Activated CD4-positive, alpha-beta T cell treated with anti-CD3 and anti-CD28 coated beads, Interleukin-2, amount 10 ng/mL, durations not matched to agents 24 days and 14 days (primary cell): ENCODE measurements around the gene OR56A4. TPM values are rescaled to one million over a fixed set of nuclear protein-coding genes. Genes with fewer than 3 reads are reported as not detected.

Experiments
- DNase-seq: peaks from one replicate; pipeline ENCODE4 v3.0.0; 2022
- H3K27ac Mint-ChIP-seq: one replicate; pipeline ENCODE4 v1.8.0; 2022; ENCODE audit warnings: mild to moderate bottlenecking, mixed read lengths
- H3K27me3 Mint-ChIP-seq: one replicate; pipeline ENCODE4 v1.8.0; 2022; ENCODE audit warnings: mixed read lengths
- H3K36me3 Mint-ChIP-seq: one replicate; pipeline ENCODE4 v1.8.0; 2022; ENCODE audit warnings: low read depth, mild to moderate bottlenecking, mixed read lengths
- H3K4me1 Mint-ChIP-seq: one replicate; pipeline ENCODE4 v1.8.0; 2021; ENCODE audit warnings: mixed read lengths
- H3K4me3 Mint-ChIP-seq: one replicate; pipeline ENCODE4 v1.8.0; 2022; ENCODE audit warnings: mild to moderate bottlenecking, moderate library complexity, mixed read lengths
- H3K9me3 Mint-ChIP-seq: one replicate; pipeline ENCODE4 v1.8.0; 2021; ENCODE audit warnings: mixed read lengths
- intact Hi-C: fragments of 100-400 bp; cut with micrococcal nuclease; formaldehyde crosslinking; loops from one replicate; pipeline ENCODE4 v1.15.1; 2023
- total RNA-seq: library from RNA; stranded (reverse); gene quantifications from 2 replicates; pipeline ENCODE4 v1.2.3, GENCODE V29; 2022

The OR56A4 gene
- total RNA-seq, result 0.05 TPM in 1 of 2 replicates, not detected in the other

- H3K9me3 Mint-ChIP-seq, result no peaks in the 10 kb centered on the region
- no peak for DNase-seq
- H3K27me3 Mint-ChIP-seq, result peaks cover 21% of the 10 kb centered on the region
- no peaks in the 10 kb centered on the region for H3K4me1 Mint-ChIP-seq
- H3K36me3 Mint-ChIP-seq, result no peaks in the 10 kb centered on the region
- H3K4me3 Mint-ChIP-seq, result no peak within 1 kb of the TSS
- no peak within 1 kb of the TSS for H3K27ac Mint-ChIP-seq
- intact Hi-C loops, result no loop called here
These were observed at the start of gene OR56A4 for GRCh38 chr11:6006846-6007245. OR56A4 (minus strand) TSS chr11:6006946; CDS start chr11:6002992, 3,954 bp downstream.

GRCh38 chr11:6055569-6055968, 48.8 kb upstream of the OR56A4 start:
- Mint-ChIP-seq H3K9me3 (no peaks in the 10 kb centered on the region), H3K4me1 (no peaks in the 10 kb centered on the region), H3K4me3 (no peak overlapping the region), H3K36me3 (no peaks in the 10 kb centered on the region), H3K27ac (no peak overlapping the region), H3K27me3 (peaks cover 9% of the 10 kb centered on the region)
- intact Hi-C loops, result no loop called here
- DNase-seq, result no peak

GRCh38 chr11:6052374-6052773, 45.6 kb upstream of the OR56A4 start:
- intact Hi-C loops, result no loop called here
- Mint-ChIP-seq H3K4me3 (no peak overlapping the region), H3K9me3 (no peaks in the 10 kb centered on the region), H3K4me1 (no peaks in the 10 kb centered on the region), H3K27me3 (peaks cover 15% of the 10 kb centered on the region), H3K36me3 (no peaks in the 10 kb centered on the region), H3K27ac (no peak overlapping the region)
- DNase-seq, result no peak

- no peak for DNase-seq
- intact Hi-C loops, result no loop called here
- no peak overlapping the region for H3K4me3 Mint-ChIP-seq
- peaks cover 13% of the 10 kb centered on the region for H3K27me3 Mint-ChIP-seq
- no peaks in the 10 kb centered on the region for H3K9me3 Mint-ChIP-seq
- H3K27ac Mint-ChIP-seq, result no peak overlapping the region
- no peaks in the 10 kb centered on the region for H3K4me1 Mint-ChIP-seq
- no peaks in the 10 kb centered on the region for H3K36me3 Mint-ChIP-seq
These were observed 34.1 kb upstream of the OR56A4 start for GRCh38 chr11:6040874-6041273.

GRCh38 chr11:6030708-6031405, 24.1 kb upstream of the OR56A4 start, which contains the start of gene OR56A1:
OR56A1 (minus strand) TSS chr11:6030758; CDS start chr11:6027692, 3,066 bp downstream.
- no peak within 1 kb of the TSS for H3K27ac Mint-ChIP-seq
- no peaks in the 10 kb centered on the region for H3K4me1 Mint-ChIP-seq
- H3K36me3 Mint-ChIP-seq, result no peaks in the 10 kb centered on the region
- no peak within 1 kb of the TSS for H3K4me3 Mint-ChIP-seq
- intact Hi-C loops, result no loop called here
- no peak for DNase-seq
- H3K9me3 Mint-ChIP-seq, result no peaks in the 10 kb centered on the region
- H3K27me3 Mint-ChIP-seq, result peaks cover 11% of the 10 kb centered on the region

GRCh38 chr11:6027501-6027900, 20.8 kb upstream of the OR56A4 start:
- Mint-ChIP-seq H3K4me3 (no peak overlapping the region), H3K27ac (no peak overlapping the region), H3K9me3 (no peaks in the 10 kb centered on the region), H3K27me3 (peaks cover 23% of the 10 kb centered on the region), H3K4me1 (no peaks in the 10 kb centered on the region), H3K36me3 (no peaks in the 10 kb centered on the region)
- no peak for DNase-seq
- intact Hi-C loops, result no loop called here

- Mint-ChIP-seq H3K36me3 (no peaks in the 10 kb centered on the region), H3K4me1 (no peaks in the 10 kb centered on the region), H3K27me3 (peaks cover 35% of the 10 kb centered on the region), H3K27ac (no peak overlapping the region), H3K9me3 (no peaks in the 10 kb centered on the region), H3K4me3 (no peak overlapping the region)
- intact Hi-C loops, result no loop called here
- DNase-seq, result no peak
These were observed 18.3 kb upstream of the OR56A4 start for GRCh38 chr11:6025056-6025455.

- Mint-ChIP-seq H3K27ac (no peak overlapping the region), H3K36me3 (no peaks in the 10 kb centered on the region), H3K4me1 (no peaks in the 10 kb centered on the region), H3K27me3 (peaks cover 39% of the 10 kb centered on the region), H3K9me3 (no peaks in the 10 kb centered on the region), H3K4me3 (no peak overlapping the region)
- DNase-seq, result peak; percentile 69
- intact Hi-C loops, result loop anchor here (5.0 kb wide), 1 partner anchor 329 kb away; no protein-coding TSS in a partner anchor
These were observed 16.2 kb upstream of the OR56A4 start for GRCh38 chr11:6022956-6023355.

GRCh38 chr11:6013042-6013441, 6.3 kb upstream of the OR56A4 start:
- Mint-ChIP-seq H3K27me3 (peaks cover 13% of the 10 kb centered on the region), H3K27ac (no peak overlapping the region), H3K4me1 (no peaks in the 10 kb centered on the region), H3K36me3 (no peaks in the 10 kb centered on the region), H3K4me3 (no peak overlapping the region), H3K9me3 (no peaks in the 10 kb centered on the region)
- intact Hi-C loops, result no loop called here
- DNase-seq, result no peak

GRCh38 chr11:6012035-6012668, 5.4 kb upstream of the OR56A4 start:
- Mint-ChIP-seq H3K9me3 (no peaks in the 10 kb centered on the region), H3K4me1 (no peaks in the 10 kb centered on the region), H3K27me3 (peaks cover 13% of the 10 kb centered on the region), H3K27ac (no peak overlapping the region), H3K4me3 (no peak overlapping the region), H3K36me3 (no peaks in the 10 kb centered on the region)
- intact Hi-C loops, result no loop called here
- no peak for DNase-seq

GRCh38 chr11:6006395-6006794, 351 bp downstream of the OR56A4 start:
- Mint-ChIP-seq H3K4me1 (no peaks in the 10 kb centered on the region), H3K9me3 (no peaks in the 10 kb centered on the region)
- intact Hi-C loops, result no loop called here

GRCh38 chr11:6002202-6002699, 4.5 kb downstream of the OR56A4 start:
- no peaks in the 10 kb centered on the region for H3K36me3 Mint-ChIP-seq
- intact Hi-C loops, result no loop called here

More at GRCh38 chr11:6006395-6006794, 351 bp downstream of the OR56A4 start:
- Mint-ChIP-seq H3K4me3 (no peak overlapping the region), H3K27ac (no peak overlapping the region), H3K36me3 (no peaks in the 10 kb centered on the region), H3K27me3 (peaks cover 20% of the 10 kb centered on the region)
- no peak for DNase-seq

GRCh38 chr11:5994791-5995190, 12.0 kb downstream of the OR56A4 start:
- DNase-seq, result no peak
- no peaks in the 10 kb centered on the region for H3K36me3 Mint-ChIP-seq
- H3K9me3 Mint-ChIP-seq, result no peaks in the 10 kb centered on the region
- no peaks in the 10 kb centered on the region for H3K4me1 Mint-ChIP-seq
- intact Hi-C loops, result loop anchor here (10.0 kb wide), 1 partner anchor 360 kb away; no protein-coding TSS in a partner anchor
- no peak overlapping the region for H3K4me3 Mint-ChIP-seq
- no peak overlapping the region for H3K27ac Mint-ChIP-seq
- H3K27me3 Mint-ChIP-seq, result peaks cover 9% of the 10 kb centered on the region

More at GRCh38 chr11:6002202-6002699, 4.5 kb downstream of the OR56A4 start:
- no peak for DNase-seq
- H3K4me3 Mint-ChIP-seq, result no peak overlapping the region
- peaks cover 17% of the 10 kb centered on the region for H3K27me3 Mint-ChIP-seq
- H3K27ac Mint-ChIP-seq, result no peak overlapping the region
- H3K4me1 Mint-ChIP-seq, result no peaks in the 10 kb centered on the region
- no peaks in the 10 kb centered on the region for H3K9me3 Mint-ChIP-seq

GRCh38 chr11:5992604-5993251, 14.0 kb downstream of the OR56A4 start:
- Mint-ChIP-seq H3K4me3 (no peak overlapping the region), H3K36me3 (no peaks in the 10 kb centered on the region), H3K27ac (no peak overlapping the region), H3K4me1 (no peaks in the 10 kb centered on the region), H3K9me3 (no peaks in the 10 kb centered on the region), H3K27me3 (peaks cover 9% of the 10 kb centered on the region)
- no peak for DNase-seq
- intact Hi-C loops, result loop anchor here (10.0 kb wide), 1 partner anchor 362 kb away; no protein-coding TSS in a partner anchor
